Heart right ventricle (tissue), 12 donors: ENCODE measurements around the gene CXCR1. TPM values are rescaled to one million over a fixed set of nuclear protein-coding genes. Genes with fewer than 3 reads are reported as not detected.

Experiments used
- polyA plus RNA-seq, 2 donors: library from polyadenylated mRNA; stranded (reverse); fragments of 200-250 nt; gene quantifications; one replicate each; pipeline ENCODE4 v1.2.3, GENCODE V29; 2013
- total RNA-seq, 10 donors: library from RNA; stranded (reverse); fragmentation: NEBNext Ultra II Directional in 3 of 10; extraction: Animal tissue kit (Norgen Biotek cat#: 25700) in 3 of 10; gene quantifications; one replicate each; pipeline versions ENCODE4 v1.2.1 to v1.2.4, GENCODE V29; 2021 to 2023
- donor health status: ischemic (EF 13 %, LVEDD 7.1; RV severe dilation, severe dysfunction).
- donor health status: healthy with polysubstance abuse.
- donor health status: DM: no; HTN: yes; CAD: no.
- donor health status: DM: no; HTN: no; CAD: no.
- donor health status: ischemic (EF 25% LVEDD 6.9; RV normal size, moderate dysfunction).
- donor health status: ischemic (EF 25% LVEDD 5.7; RV mildly dilated, moderate dysfunction).
- donor health status: healthy.
- donor health status: nonischemic (EF 11% LVEDD 7.7; RV severe dilation, severe dysfunction).
- donor health status: DM: yes; HTN: yes; CAD: no.
- donor health status: PGD.
- donor health status: ischemic (EF 29% LVEDD 5.4; RV normal size, mild dysfunction).
- donor health status: nonischemic (EF 23%, LVEDD 6.1; RV moderate dilation, normal function).

Gene CXCR1
- total and polyA plus RNA-seq, 12 donors, result 0.10 to 2.6 (median 0.42) TPM; not detected in 1

Other genes starting within 250 kb of the CXCR1 start
- 100 to 1,000 TPM; 583 to 844 (median 738) TPM for gene TNS1, start 164.0 kb downstream of the CXCR1 start, total RNA-seq
- gene TNS1, start 164.0 kb downstream of the CXCR1 start, polyA plus RNA-seq, result 100 to 1,000 TPM in 1 of 2 donors, 10 to 100 TPM in 1; 64.6 to 244 TPM
- gene RUFY4, start 97.7 kb downstream of the CXCR1 start, total RNA-seq, result under 1 TPM in 1 of 10 donors, not detected in 9; 0.21 TPM
- gene RUFY4, start 97.7 kb downstream of the CXCR1 start, polyA plus RNA-seq, result not detected
- gene CXCR2, start 40.9 kb downstream of the CXCR1 start, total RNA-seq, result 1 to 10 TPM in 1 of 10 donors, under 1 TPM in 9; 0.39 to 2.7 (median 0.72) TPM
- gene CXCR2, start 40.9 kb downstream of the CXCR1 start, polyA plus RNA-seq, result under 1 TPM; 0.07 to 0.22 TPM
- 100 to 1,000 TPM; 120 to 213 (median 134) TPM for gene ARPC2, start 50.2 kb upstream of the CXCR1 start, total RNA-seq
- 100 to 1,000 TPM in 1 of 2 donors, 10 to 100 TPM in 1; 58.5 to 176 TPM for gene ARPC2, start 50.2 kb upstream of the CXCR1 start, polyA plus RNA-seq
- gene GPBAR1, start 94.1 kb upstream of the CXCR1 start, total RNA-seq, result 1 to 10 TPM in 7 of 10 donors, under 1 TPM in 3; 0.36 to 3.7 (median 1.3) TPM
- 1 to 10 TPM; 1.8 to 2.3 TPM for gene GPBAR1, start 94.1 kb upstream of the CXCR1 start, polyA plus RNA-seq
- gene AAMP, start 103.2 kb upstream of the CXCR1 start, total RNA-seq, result 10 to 100 TPM; 45.9 to 65.1 (median 57.5) TPM
- 100 to 1,000 TPM in 1 of 2 donors, 10 to 100 TPM in 1; 33.4 to 116 TPM for gene AAMP, start 103.2 kb upstream of the CXCR1 start, polyA plus RNA-seq
- gene PNKD, start 103.6 kb upstream of the CXCR1 start, total RNA-seq, result 10 to 100 TPM; 56.9 to 91.1 (median 74.2) TPM
- gene PNKD, start 103.6 kb upstream of the CXCR1 start, polyA plus RNA-seq, result 100 to 1,000 TPM in 1 of 2 donors, 10 to 100 TPM in 1; 76.7 to 138 TPM
- 100 to 1,000 TPM in 7 of 10 donors, 10 to 100 TPM in 3; 85.3 to 151 (median 110) TPM for gene TMBIM1, start 125.5 kb upstream of the CXCR1 start, total RNA-seq
- gene TMBIM1, start 125.5 kb upstream of the CXCR1 start, polyA plus RNA-seq, result 100 to 1,000 TPM in 1 of 2 donors, 10 to 100 TPM in 1; 30.9 to 139 TPM
- not detected for gene CATIP, start 189.9 kb upstream of the CXCR1 start, total RNA-seq
- gene CATIP, start 189.9 kb upstream of the CXCR1 start, polyA plus RNA-seq, result under 1 TPM in 1 of 2 donors, not detected in 1; 0.04 TPM
- 1 to 10 TPM in 9 of 10 donors, under 1 TPM in 1; 0.64 to 9.1 (median 4.0) TPM for gene SLC11A1, start 215.3 kb upstream of the CXCR1 start, total RNA-seq
- gene SLC11A1, start 215.3 kb upstream of the CXCR1 start, polyA plus RNA-seq, result 1 to 10 TPM; 4.5 to 8.0 TPM
- gene CTDSP1, start 232.9 kb upstream of the CXCR1 start, total RNA-seq, result 100 to 1,000 TPM in 2 of 10 donors, 10 to 100 TPM in 8; 77.9 to 118 (median 89.5) TPM
- gene CTDSP1, start 232.9 kb upstream of the CXCR1 start, polyA plus RNA-seq, result 10 to 100 TPM; 84.2 to 95.0 TPM